H1 (cell line): ENCODE measurements around the gene PAGE5.

Experiments
- POLR2AphosphoS5 ChIP-seq: IDR thresholded peaks from 2 replicates; pipeline ENCODE4 v1.6.1; 2011; ENCODE audit warnings: low read depth, low read length
- RFX5 ChIP-seq: IDR thresholded peaks from 2 replicates; pipeline ENCODE4 v1.6.1; 2011; ENCODE audit warnings: low read depth, low read length, improper control_type of control experiment, borderline replicate concordance
- YY1 ChIP-seq: IDR thresholded peaks from 2 replicates; pipeline ENCODE4 v1.6.1; 2011; ENCODE audit warnings: low read depth, mild to moderate bottlenecking, low read length
- TF ChIP-seq, protein P1 (sequence below), 3 experiments: IDR thresholded peaks; 1 replicate in 2 of 3; 2 replicates in 1 of 3; pipeline versions ENCODE4 v1.5.1 to v1.6.1; 2011; ENCODE audit warnings: low read length in 3 of 3, mild to moderate bottlenecking in 3 of 3, inconsistent platforms in 2 of 3, low read depth in 1 of 3, moderate library complexity in 1 of 3; ENCODE audit not compliant: insufficient read depth in 1 of 3; ENCODE audit errors: control extremely low read depth in 1 of 3

DNA sequence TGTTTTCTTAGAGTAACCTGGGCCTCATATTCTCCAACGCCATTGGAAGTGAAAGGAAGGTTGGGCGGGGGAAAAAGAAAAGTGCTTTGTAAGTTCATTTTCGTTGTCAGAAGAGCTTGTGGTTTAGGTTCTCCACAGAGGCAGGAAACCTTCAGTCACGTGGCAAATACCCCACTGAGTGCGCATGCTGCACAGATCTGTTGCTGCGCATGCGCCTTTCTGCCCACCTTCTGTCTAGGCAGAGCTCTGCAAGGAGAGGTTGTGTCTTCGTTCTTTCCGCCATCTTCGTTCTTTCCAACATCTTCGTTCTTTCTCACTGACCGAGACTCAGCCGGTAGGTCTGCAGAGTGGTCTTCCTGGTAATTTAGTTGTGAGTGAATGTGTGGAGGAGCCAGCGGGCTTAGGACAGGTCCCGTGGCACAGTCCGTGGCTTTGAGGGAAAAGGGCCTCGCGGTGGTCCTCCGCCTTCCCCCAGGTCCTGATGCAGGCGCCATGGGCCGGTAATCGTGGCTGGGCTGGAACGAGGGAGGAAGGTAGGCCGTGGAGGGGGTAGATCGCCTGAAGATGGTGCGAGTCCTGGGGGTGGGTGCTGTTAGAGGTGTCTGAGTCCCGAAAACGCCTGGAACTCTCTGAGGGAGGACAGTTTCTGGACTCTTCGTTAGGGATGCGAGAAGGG lies at the start of gene PAGE5:
- TF ChIP-seq RFX5 (no peak), YY1 (no peak), POLR2AphosphoS5 (no peak)
- TF ChIP-seq, protein P1, sequence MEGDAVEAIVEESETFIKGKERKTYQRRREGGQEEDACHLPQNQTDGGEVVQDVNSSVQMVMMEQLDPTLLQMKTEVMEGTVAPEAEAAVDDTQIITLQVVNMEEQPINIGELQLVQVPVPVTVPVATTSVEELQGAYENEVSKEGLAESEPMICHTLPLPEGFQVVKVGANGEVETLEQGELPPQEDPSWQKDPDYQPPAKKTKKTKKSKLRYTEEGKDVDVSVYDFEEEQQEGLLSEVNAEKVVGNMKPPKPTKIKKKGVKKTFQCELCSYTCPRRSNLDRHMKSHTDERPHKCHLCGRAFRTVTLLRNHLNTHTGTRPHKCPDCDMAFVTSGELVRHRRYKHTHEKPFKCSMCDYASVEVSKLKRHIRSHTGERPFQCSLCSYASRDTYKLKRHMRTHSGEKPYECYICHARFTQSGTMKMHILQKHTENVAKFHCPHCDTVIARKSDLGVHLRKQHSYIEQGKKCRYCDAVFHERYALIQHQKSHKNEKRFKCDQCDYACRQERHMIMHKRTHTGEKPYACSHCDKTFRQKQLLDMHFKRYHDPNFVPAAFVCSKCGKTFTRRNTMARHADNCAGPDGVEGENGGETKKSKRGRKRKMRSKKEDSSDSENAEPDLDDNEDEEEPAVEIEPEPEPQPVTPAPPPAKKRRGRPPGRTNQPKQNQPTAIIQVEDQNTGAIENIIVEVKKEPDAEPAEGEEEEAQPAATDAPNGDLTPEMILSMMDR (IDR thresholded peaks at IDR 0.05; ENCODE audit: control extremely low read depth in 1 of 3, insufficient read depth in 1 of 3, low read depth in 1 of 3, low read length in 3 of 3) = no peak
